NCI-H345 treated with DMSO at 0.1 percent for 48 hours (cell line): ENCODE data around the gene C16orf89.
"Not testable (repeated sequence)": the region's sequence is repeated elsewhere in the genome, so short reads cannot be mapped to it uniquely, and the experiment has no call there.

Experiments
- DNase-seq: peaks from one replicate; lab custom pipeline; 2025; ENCODE audit not compliant: unreplicated experiment; lab: John Stamatoyannopoulos, UW

C16orf89 gene

GRCh38 chr16:5062051-5062450 is 3.7 kb downstream of the C16orf89 start:
- no peak for DNase-seq

- no peak for DNase-seq
Measured at GRCh38 chr16:5060073-5060641, 5.6 kb downstream of the C16orf89 start.

- DNase-seq: no peak
Measured at GRCh38 chr16:5059386-5060072, 6.2 kb downstream of the C16orf89 start.

GRCh38 chr16:5058476-5058875 is 7.3 kb downstream of the C16orf89 start:
- DNase-seq: no peak

- no peak for DNase-seq
Measured at GRCh38 chr16:5056352-5056751, 9.4 kb downstream of the C16orf89 start.

- DNase-seq: no peak
Measured at GRCh38 chr16:5054876-5055865, 10.6 kb downstream of the C16orf89 start.

GRCh38 chr16:5046914-5047313 is 18.8 kb downstream of the C16orf89 start:
- no peak for DNase-seq

GRCh38 chr16:5045499-5046115 is 20.1 kb downstream of the C16orf89 start:
- DNase-seq: no peak

- DNase-seq: not testable (repeated sequence)
Measured at GRCh38 chr16:5044581-5044980, 21.2 kb downstream of the C16orf89 start.

- no peak for DNase-seq
Measured at GRCh38 chr16:5044011-5044540, 21.7 kb downstream of the C16orf89 start.

GRCh38 chr16:5042574-5043171 is 23.1 kb downstream of the C16orf89 start:
- DNase-seq: no peak

GRCh38 chr16:5041600-5042133 is 24.1 kb downstream of the C16orf89 start:
- no peak for DNase-seq

- DNase-seq: no peak
Measured at GRCh38 chr16:5040451-5040850, 25.3 kb downstream of the C16orf89 start.

- no peak for DNase-seq
Measured at GRCh38 chr16:5036228-5037156, 29.3 kb downstream of the C16orf89 start.

- DNase-seq: no peak
Measured at GRCh38 chr16:5035909-5036227, 29.9 kb downstream of the C16orf89 start.

- DNase-seq: no peak
Measured at GRCh38 chr16:5034167-5034523, 31.6 kb downstream of the C16orf89 start.

- DNase-seq: peak; percentile 64
Measured at GRCh38 chr16:5033256-5034166, 32.2 kb downstream of the C16orf89 start, which contains the start of gene NAGPA. Gene NAGPA, minus strand, starts transcription at chr16:5033935. Its CDS starts 21 bp downstream, at chr16:5033914.

- no peak for DNase-seq
Measured at GRCh38 chr16:5032748-5033167, 33.0 kb downstream of the C16orf89 start.
